SU-DHL-6 (cell line): ENCODE data around the gene BABAM1.

Source experiments
- CTCF ChIP-seq: fragments of 200-600 bp; sonication (generic); IDR thresholded peaks from one replicate; pipeline ENCODE4 v1.5.1; 2017; ENCODE audit warnings: antibody characterized with exemption, mild to moderate bottlenecking, low read length, moderate library complexity; ENCODE audit not compliant: insufficient read depth, poor library complexity, severe bottlenecking
- EZH2phosphoT487 ChIP-seq: fragments of 200-600 bp; sonication (generic), shearing (Covaris generic); conservative IDR thresholded peaks from 2 replicates; pipeline ENCODE4 v1.6.1; 2018; ENCODE audit warnings: mild to moderate bottlenecking, antibody characterized with exemption, low read length, moderate library complexity, mixed read lengths

- TF ChIP-seq CTCF: no peak
- no peak for TF ChIP-seq EZH2phosphoT487
These were observed 19.0 kb downstream of the BABAM1 start for GRCh38 chr19:17286263-17286662.
